ENCODE data around the gene SHROOM2. TPM values are rescaled to one million over a fixed set of nuclear protein-coding genes. Genes with fewer than 3 reads are reported as not detected.
A peak's percentile ranks its signal among the peaks of the same experiment; 100 is the strongest.
"Not testable (repeated sequence)": the region's sequence is repeated elsewhere in the genome, so short reads cannot be mapped to it uniquely, and the experiment has no call there.

Gene SHROOM2
- total RNA-seq, 4 donors from 2014 or later = 7.8 to 13.2 (median 11.2) TPM

- Histone ChIP-seq H3K27ac (no peak overlapping the region), H3K36me3 (no peaks in the 10 kb centered on the region), H3K4me1 (peaks cover 0 to 17% (median 0%) of the 10 kb centered on the region in 3 donors), H3K27me3 (no peaks in the 10 kb centered on the region), H3K9me3 (peaks cover 0 to under 1% (median 0%) of the 10 kb centered on the region in 3 donors), H3K4me3 (no peak overlapping the region)
- intact Hi-C loops (cut with DNase I) = no loop called here
- TF ChIP-seq POLR2A (IDR thresholded peaks at IDR 0.05) (no peak), CTCF (IDR thresholded peaks at IDR 0.05) (no peak)
- DNase-seq = no peak
- WGBS, 2 donors = 90 to 94% methylated on average over 6 to 7 of the region's 7 CpGs
These were observed 19.7 kb downstream of the SHROOM2 start for GRCh38 chrX:9805956-9806355.

- Histone ChIP-seq H3K27me3 (no peaks in the 10 kb centered on the region), H3K9me3 (no peaks in the 10 kb centered on the region), H3K4me3 (no peak overlapping the region), H3K4me1 (peaks cover 0 to 17% (median 0%) of the 10 kb centered on the region in 3 donors), H3K27ac (peak overlapping the region; percentile 42 to 79 (median 57)), H3K36me3 (no peaks in the 10 kb centered on the region)
- TF ChIP-seq POLR2A (IDR thresholded peaks at IDR 0.05) (no peak), CTCF (IDR thresholded peaks at IDR 0.05) (no peak)
- 73% methylated on average over 10 of the region's 14 CpGs; no CpG with 5 or more reads in 1 of the 2 donors for WGBS, 2 donors
- intact Hi-C loops (cut with DNase I) = no loop called here
- no peak for DNase-seq
These were observed 21.3 kb downstream of the SHROOM2 start for GRCh38 chrX:9807355-9808182.

GRCh38 chrX:9809876-9810275 lies 23.6 kb downstream of the SHROOM2 start:
- H3K9me3 ChIP-seq; H3K36me3 ChIP-seq; intact Hi-C loops (cut with DNase I); H3K27ac ChIP-seq; H3K4me3 ChIP-seq; DNase-seq; H3K27me3 ChIP-seq: not testable (repeated sequence)
- 84 to 100% methylated on average over 1 to 3 of the region's 5 CpGs for WGBS, 2 donors
- H3K4me1 ChIP-seq = peaks cover 0 to 17% (median 0%) of the 10 kb centered on the region in 3 donors

- DNase-seq; H3K9me3 ChIP-seq; H3K27ac ChIP-seq; H3K27me3 ChIP-seq; H3K36me3 ChIP-seq; intact Hi-C loops (cut with DNase I); H3K4me3 ChIP-seq: not testable (repeated sequence)
- H3K4me1 ChIP-seq = peaks cover 0 to 17% (median 0%) of the 10 kb centered on the region in 3 donors
- WGBS, 2 donors = 100% methylated on average over 2 of the region's 3 CpGs; no CpG with 5 or more reads in 1 of the 2 donors
These were observed 24.9 kb downstream of the SHROOM2 start for GRCh38 chrX:9811086-9811485.

- 68% methylated on average over 6 of the region's 10 CpGs; no CpG with 5 or more reads in 1 of the 2 donors for WGBS, 2 donors
- no peak for DNase-seq
- intact Hi-C loops (cut with DNase I) = no loop called here
- Histone ChIP-seq H3K27me3 (no peaks in the 10 kb centered on the region), H3K27ac (no peak overlapping the region), H3K36me3 (no peaks in the 10 kb centered on the region), H3K4me1 (no peaks in the 10 kb centered on the region), H3K9me3 (no peaks in the 10 kb centered on the region), H3K4me3 (no peak overlapping the region)
- no peak for TF ChIP-seq CTCF (IDR thresholded peaks at IDR 0.05)
- no peak for TF ChIP-seq POLR2A (IDR thresholded peaks at IDR 0.05)
These were observed 30.0 kb downstream of the SHROOM2 start for GRCh38 chrX:9816084-9816700.

GRCh38 chrX:9821572-9821971 lies 35.3 kb downstream of the SHROOM2 start:
- Histone ChIP-seq H3K27ac (no peak overlapping the region), H3K9me3 (no peaks in the 10 kb centered on the region), H3K4me3 (no peak overlapping the region), H3K36me3 (no peaks in the 10 kb centered on the region), H3K4me1 (no peaks in the 10 kb centered on the region), H3K27me3 (no peaks in the 10 kb centered on the region)
- no peak for DNase-seq
- WGBS, 2 donors = 63 to 82% methylated on average over 7 of the region's 7 CpGs
- intact Hi-C loops (cut with DNase I) = no loop called here
- TF ChIP-seq CTCF (IDR thresholded peaks at IDR 0.05) (no peak), POLR2A (IDR thresholded peaks at IDR 0.05) (no peak)

Measured in esophagus squamous epithelium (tissue), 5 donors.